H1 (cell line): Measurements from ENCODE around the gene CITED4. TPM values are rescaled to one million over a fixed set of nuclear protein-coding genes. Genes with fewer than 3 reads are reported as not detected.

Experiments
- CTCF ChIA-PET: fragments of 300-600 bp; sonication (Branson Sonifier 250); formaldehyde crosslinking; loops from one replicate; lab custom pipeline; 2021; ENCODE audit not compliant: partially characterized antibody; lab: Charles Lee
- POLR2A ChIA-PET: fragments of 300-600 bp; sonication (Branson Sonifier 250); formaldehyde crosslinking; loops from one replicate; lab custom pipeline; 2021; ENCODE audit warnings: inconsistent platforms; ENCODE audit not compliant: partially characterized antibody; lab: Charles Lee
- DNase-seq, 2 experiments: peaks; one replicate each; pipeline versions ENCODE4 v3.0.0 to v3.0.0-alpha.2; 2010 to 2022; ENCODE audit warnings: low spot score in 2 of 2, low read depth in 1 of 2, mixed read lengths in 1 of 2
- FAIRE-seq: peaks from 2 replicates; lab custom pipeline; 2011; peaks lifted over from hg19 to GRCh38; lab: Jason Lieb, UNC
- H2AFZ ChIP-seq: 2 replicates; pipeline ENCODE4 v1.8.1; 2012; ENCODE audit warnings: low read length, inconsistent platforms
- H2AK5ac ChIP-seq: 2 replicates; pipeline ENCODE4 v1.6.1; 2013; ENCODE audit warnings: low read depth, low read length
- H2BK120ac ChIP-seq: replicated peaks from 2 replicates; pipeline ENCODE3; 2013; ENCODE audit warnings: low read depth, low read length, inconsistent platforms
- H2BK12ac ChIP-seq: 2 replicates; pipeline ENCODE4 v1.6.1; 2013; ENCODE audit warnings: low read depth, low read length
- H2BK15ac ChIP-seq: 2 replicates; pipeline ENCODE4 v1.6.1; 2013; ENCODE audit warnings: low read length
- H2BK20ac ChIP-seq: 2 replicates; pipeline ENCODE4 v1.6.1; 2013; ENCODE audit warnings: low read length
- H2BK5ac ChIP-seq: 2 replicates; pipeline ENCODE4 v1.6.1; 2013; ENCODE audit warnings: low read depth, low read length
- H3K14ac ChIP-seq: 2 replicates; pipeline ENCODE4 v1.6.1; 2013; ENCODE audit warnings: inconsistent platforms; ENCODE audit not compliant: insufficient read length
- H3K18ac ChIP-seq: 2 replicates; pipeline ENCODE4 v1.6.1; 2013; ENCODE audit warnings: low read length; ENCODE audit errors: extremely low read depth
- H3K23ac ChIP-seq: 2 replicates; pipeline ENCODE4 v1.6.1; 2013; ENCODE audit warnings: inconsistent platforms; ENCODE audit not compliant: insufficient read length
- H3K23me2 ChIP-seq: 2 replicates; pipeline ENCODE4 v1.6.1; 2013; ENCODE audit warnings: low read depth, low read length
- H3K27ac ChIP-seq: 2 replicates; pipeline ENCODE4 v1.6.1; 2011; ENCODE audit warnings: low read depth, low read length, inconsistent platforms
- H3K27me3 ChIP-seq, 4 experiments: replicated peaks in 1 of 4; 1 replicate in 1 of 4; 2 replicates in 3 of 4; pipeline versions ENCODE4 v1.6.1 to v1.8.1; 2011 to 2013; ENCODE audit warnings: low read length in 3 of 4, mild to moderate bottlenecking in 3 of 4, inconsistent platforms in 2 of 4, mixed read lengths in 2 of 4, moderate library complexity in 1 of 4; ENCODE audit not compliant: control insufficient read depth in 3 of 4, insufficient read depth in 3 of 4; ENCODE audit errors: extremely low read depth in 1 of 4
- H3K36me3 ChIP-seq, 4 experiments: 2 replicates each; pipeline versions ENCODE4 v1.6.1 to v1.8.1; 2011 to 2013; ENCODE audit warnings: mild to moderate bottlenecking in 4 of 4, low read length in 3 of 4, moderate library complexity in 2 of 4, control low read depth in 1 of 4, inconsistent platforms in 1 of 4; ENCODE audit not compliant: insufficient read depth in 4 of 4, control insufficient read depth in 2 of 4
- H3K4ac ChIP-seq: replicated peaks from 2 replicates; pipeline ENCODE3; 2013; ENCODE audit warnings: low read length, low read depth, mixed read lengths, inconsistent platforms; ENCODE audit not compliant: insufficient read length
- H3K4me1 ChIP-seq, 4 experiments: replicated peaks in 1 of 4; 1 replicate in 1 of 4; 2 replicates in 3 of 4; pipeline versions ENCODE4 v1.6.1 to v1.8.1; 2011 to 2013; ENCODE audit warnings: low read length in 3 of 4, inconsistent platforms in 2 of 4, mixed read lengths in 1 of 4; ENCODE audit not compliant: insufficient read depth in 4 of 4, control insufficient read depth in 3 of 4
- H3K4me2 ChIP-seq, 2 experiments: 2 replicates each; pipeline versions ENCODE4 v1.6.1 to v1.8.1; 2011 to 2013; ENCODE audit warnings: low read depth in 2 of 2, low read length in 2 of 2, control low read depth in 1 of 2, inconsistent platforms in 1 of 2, mild to moderate bottlenecking in 1 of 2; ENCODE audit not compliant: insufficient read depth in 1 of 2
- H3K4me3 ChIP-seq, 4 experiments: fragments of 200-600, 300-600 bp in 1 of 4; sonication (generic), shearing (Covaris generic), sonication (Bioruptor Twin) in 1 of 4; 2 replicates each; pipeline versions ENCODE4 v1.5.1 to v1.8.1; 2011 to 2016; ENCODE audit warnings: low read length in 4 of 4, low read depth in 3 of 4, control low read depth in 2 of 4, inconsistent platforms in 2 of 4, mild to moderate bottlenecking in 2 of 4, mixed read lengths in 1 of 4, moderate library complexity in 1 of 4; ENCODE audit not compliant: insufficient read depth in 2 of 4; ENCODE audit errors: extremely low read depth in 1 of 4
- H3K56ac ChIP-seq: replicated peaks from 2 replicates; pipeline ENCODE3; 2013; ENCODE audit warnings: low read depth, mild to moderate bottlenecking, mixed read lengths, low read length, inconsistent platforms; ENCODE audit not compliant: insufficient read length
- H3K79me1 ChIP-seq: 2 replicates; pipeline ENCODE4 v1.6.1; 2013; ENCODE audit warnings: low read depth, low read length, control low read depth
- H3K79me2 ChIP-seq, 2 experiments: 2 replicates each; pipeline versions ENCODE4 v1.6.1 to v1.8.1; 2012 to 2013; ENCODE audit warnings: low read length in 2 of 2, mild to moderate bottlenecking in 2 of 2, inconsistent platforms in 1 of 2; ENCODE audit not compliant: insufficient read depth in 2 of 2, control insufficient read depth in 1 of 2
- H3K9ac ChIP-seq, 4 experiments: replicated peaks in 1 of 4; 1 replicate in 1 of 4; 2 replicates in 3 of 4; pipeline versions ENCODE4 v1.6.1 to v1.8.1; 2011 to 2013; ENCODE audit warnings: low read depth in 3 of 4, low read length in 3 of 4, control low read depth in 2 of 4, mild to moderate bottlenecking in 2 of 4, moderate library complexity in 2 of 4, inconsistent platforms in 1 of 4; ENCODE audit errors: extremely low read depth in 1 of 4
- H3K9me3 ChIP-seq, 2 experiments: 2 replicates each; pipeline versions ENCODE4 v1.6.1 to v1.8.1; 2012 to 2013; ENCODE audit warnings: mild to moderate bottlenecking in 2 of 2, moderate library complexity in 2 of 2, control low read depth in 1 of 2, inconsistent platforms in 1 of 2, low read depth in 1 of 2, low read length in 1 of 2, mixed read lengths in 1 of 2; ENCODE audit not compliant: insufficient read depth in 2 of 2
- H4K20me1 ChIP-seq, 2 experiments: replicated peaks in 1 of 2; 2 replicates each; pipeline versions ENCODE3 to v1.8.1; 2011 to 2013; ENCODE audit warnings: inconsistent platforms in 2 of 2, low read length in 2 of 2, mild to moderate bottlenecking in 1 of 2; ENCODE audit not compliant: insufficient read depth in 2 of 2, control insufficient read depth in 1 of 2
- H4K5ac ChIP-seq: 2 replicates; pipeline ENCODE4 v1.6.1; 2013; ENCODE audit warnings: low read length, low read depth, mixed read lengths, inconsistent platforms; ENCODE audit not compliant: insufficient read length
- H4K8ac ChIP-seq: 2 replicates; pipeline ENCODE4 v1.8.0; 2013; ENCODE audit warnings: mild to moderate bottlenecking, moderate library complexity, low read length, inconsistent platforms; ENCODE audit not compliant: insufficient read depth; ENCODE audit errors: extremely low read depth
- H4K91ac ChIP-seq: replicated peaks from 2 replicates; pipeline ENCODE3; 2013; ENCODE audit warnings: low read length, mixed read lengths, inconsistent platforms; ENCODE audit not compliant: insufficient read length
- CTBP2 ChIP-seq: IDR thresholded peaks from 2 replicates; pipeline ENCODE4 v1.7.0; 2011; ENCODE audit warnings: borderline replicate concordance, mild to moderate bottlenecking, moderate library complexity, mixed read lengths, low read length; ENCODE audit not compliant: insufficient read depth, insufficient read length
- EZH2 ChIP-seq: fragments of 200-600 bp; sonication (generic); IDR thresholded peaks from 2 replicates; pipeline ENCODE4 v1.7.1; 2012; ENCODE audit warnings: low read depth, mild to moderate bottlenecking, moderate library complexity, low read length, inconsistent platforms; ENCODE audit not compliant: severe bottlenecking
- GABPA ChIP-seq: IDR thresholded peaks from 2 replicates; pipeline ENCODE4 v1.6.1; 2011; ENCODE audit warnings: mild to moderate bottlenecking, low read length, moderate library complexity, borderline replicate concordance; ENCODE audit not compliant: insufficient read depth
- HDAC2 ChIP-seq, 2 experiments: fragments of 300-600 bp in 1 of 2; sonication (generic) in 1 of 2; IDR thresholded peaks; 2 replicates each; pipeline ENCODE4 v1.6.1; 2011 to 2012; ENCODE audit warnings: low read depth in 2 of 2, low read length in 2 of 2, mild to moderate bottlenecking in 2 of 2, moderate library complexity in 2 of 2, borderline replicate concordance in 1 of 2, inconsistent platforms in 1 of 2
- KDM4A ChIP-seq: IDR thresholded peaks from one replicate; pipeline ENCODE4 v1.7.1; 2012; ENCODE audit warnings: low read depth, mild to moderate bottlenecking, moderate library complexity, low read length, inconsistent platforms; ENCODE audit not compliant: severe bottlenecking
- POLR2A ChIP-seq, 2 experiments: IDR thresholded peaks; 1 replicate in 1 of 2; 2 replicates in 1 of 2; pipeline ENCODE4 v1.6.1; 2011; ENCODE audit warnings: low read depth in 2 of 2, low read length in 2 of 2, mild to moderate bottlenecking in 2 of 2; ENCODE audit errors: control extremely low read depth in 1 of 2
- POLR2AphosphoS5 ChIP-seq: IDR thresholded peaks from 2 replicates; pipeline ENCODE4 v1.6.1; 2011; ENCODE audit warnings: low read depth, low read length
- SIN3A ChIP-seq, 2 experiments: IDR thresholded peaks in 1 of 2; conservative IDR thresholded peaks in 1 of 2; 2 replicates each; pipeline ENCODE4 v1.6.1; 2011 to 2012; ENCODE audit warnings: low read length in 2 of 2, improper control_type of control experiment in 1 of 2, low read depth in 1 of 2, mild to moderate bottlenecking in 1 of 2
- WGBS, 2 experiments: shearing (Covaris generic) in 1 of 2; methylation state at CpG; one replicate each; pipeline versions ENCODE4 v1.1.6 to v1.1.7; 2013 to 2015; ENCODE audit warnings: low lambda C conversion rate in 2 of 2, mixed read lengths in 2 of 2, inconsistent platforms in 1 of 2, low coverage in 1 of 2, missing lambda C conversion rate in 1 of 2; ENCODE audit not compliant: insufficient replicate concordance in 2 of 2, insufficient coverage in 1 of 2, insufficient read length in 1 of 2; ENCODE audit errors: extremely low coverage in 1 of 2, missing lambda C conversion rate in 1 of 2; 5-methylcytosine and 5-hydroxymethylcytosine counted together
- polyA plus RNA-seq, 7 experiments: library from polyadenylated mRNA; depleted of rRNA in 3 of 7; stranded (reverse) in 5 of 7; unstranded in 2 of 7; fragments of >200 nt in 5 of 7; fragments of 200-250 nt in 2 of 7; gene quantifications; 1 replicate in 5 of 7; 2 replicates in 1 of 7; 4 replicates in 1 of 7; pipeline versions ENCODE4 v1.2.1 to v1.2.3, GENCODE V29; 2011 to 2013; ENCODE audit warnings: missing spikeins in 2 of 7, mixed read lengths in 2 of 7
- total RNA-seq: library from RNA; stranded (reverse); fragmentation: NEBNext Ultra II Directional; extraction: Animal tissue kit (Norgen Biotek cat#: 25700); gene quantifications from 2 replicates; pipeline ENCODE4 v1.2.1, GENCODE V29; 2021
- TF ChIP-seq, protein P1 (sequence below): IDR thresholded peaks from 2 replicates; pipeline ENCODE4 v1.6.1; 2011; ENCODE audit warnings: low read length, improper control_type of control experiment

The CITED4 gene
- total and polyA plus RNA-seq, 2 of the 8 experiments (the other 6 are each of a cell fraction or from before 2014, with no cell fraction given): 5.4 to 16.3 TPM

DNA sequence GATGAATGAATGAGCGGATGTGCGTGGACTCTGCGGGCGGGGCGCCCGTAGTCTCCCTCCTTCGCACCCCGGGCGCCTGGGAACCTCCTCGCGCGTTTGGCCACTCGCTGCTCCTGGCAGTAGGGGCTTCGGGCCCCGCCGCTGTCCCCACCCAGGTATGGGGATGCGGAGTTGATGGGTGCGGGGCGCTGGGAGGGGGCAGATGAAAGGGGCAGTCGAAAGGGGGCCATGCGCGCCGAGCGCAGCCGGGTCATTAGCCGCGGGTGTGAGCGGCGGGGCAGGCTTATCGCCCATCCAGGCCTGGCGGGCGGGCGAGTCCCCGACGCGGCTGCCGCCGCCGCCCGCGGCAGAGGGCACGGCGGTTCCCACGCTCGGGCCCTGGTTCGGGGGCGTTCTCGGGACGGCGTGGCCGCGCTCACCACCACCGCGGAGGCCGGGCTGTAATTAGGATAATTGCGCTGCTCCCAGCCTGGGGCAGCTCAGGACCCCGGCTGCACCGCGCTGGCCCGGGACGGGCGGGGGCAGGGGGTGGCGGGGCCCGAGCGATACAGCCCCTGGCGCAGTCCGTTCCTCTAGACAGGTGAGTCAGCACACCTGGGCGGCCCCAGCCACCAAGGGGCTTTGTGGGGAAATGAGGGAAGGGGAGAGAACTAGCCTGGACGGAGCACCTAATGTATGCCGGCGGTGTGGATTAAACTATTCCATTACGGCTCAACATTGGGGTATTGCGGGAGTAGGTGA is 22.1 kb upstream of the CITED4 start:
- WGBS, 2 experiments: 34% methylated on average over 52 of the region's 73 CpGs; no CpG with 5 or more reads in 1 of the 2 experiments
- ChIA-PET CTCF (interaction anchor here (0.8 to 2.8 kb wide), 2 partner anchors 32 to 68 kb away, joined by 4 to 14 read pairs; no protein-coding TSS in a partner anchor), POLR2A (interaction anchor here (1.4 kb wide), 1 partner anchor 22 kb away, joined by 4 read pairs; the partner anchor contains the start of gene CITED4)
- H2BK20ac ChIP-seq: no peak overlapping the region
- H3K4me1 ChIP-seq: peaks cover 0 to 5% (median 2%) of the 10 kb centered on the region in 4 experiments; a peak in 3 of 7 replicates
- H2AK5ac ChIP-seq: no peak overlapping the region
- H2BK5ac ChIP-seq: no peak overlapping the region
- no peak overlapping the region for H3K27ac ChIP-seq
- H3K4me3 ChIP-seq: peak overlapping the region in 3 of 4 experiments; percentile 10 to 54 (median 17); a peak in 5 of 8 replicates
- no peaks in the 10 kb centered on the region for H3K79me1 ChIP-seq
- H2BK120ac ChIP-seq: no peak overlapping the region
- H2BK12ac ChIP-seq: 0 out of 2 replicates have a peak overlapping the region, but pooled peaks have one; percentile 9
- H4K20me1 ChIP-seq: no peaks in the 10 kb centered on the region
- H2BK15ac ChIP-seq: no peak overlapping the region
- DNase-seq: peak in 1 of 2 experiments; percentile 52
- no peak for FAIRE-seq
- peaks cover 6% of the 10 kb centered on the region; the same call in 1 of the 2 replicates for H3K23me2 ChIP-seq
- H3K56ac ChIP-seq: no peak overlapping the region
- H3K23ac ChIP-seq: no peak overlapping the region
- peaks cover 0 to 16% (median 5%) of the 10 kb centered on the region in 4 experiments; a peak in 5 of 7 replicates for H3K27me3 ChIP-seq
- H3K14ac ChIP-seq: no peak overlapping the region
- no peak overlapping the region; the same call in 1 of the 2 replicates for H2AFZ ChIP-seq
- H3K18ac ChIP-seq: no peak overlapping the region
- H4K91ac ChIP-seq: no peak overlapping the region
- H3K36me3 ChIP-seq: no peaks in the 10 kb centered on the region
- peak overlapping the region; percentile 26 to 66 for H3K4me2 ChIP-seq
- H3K9ac ChIP-seq: no peak overlapping the region
- peak overlapping the region; percentile 58; the same call in 1 of the 2 replicates for H4K8ac ChIP-seq
- H3K79me2 ChIP-seq: no peaks in the 10 kb centered on the region
- H3K4ac ChIP-seq: no peak overlapping the region
- H4K5ac ChIP-seq: no peak overlapping the region
- H3K9me3 ChIP-seq: no peaks in the 10 kb centered on the region
- TF ChIP-seq, protein P1, sequence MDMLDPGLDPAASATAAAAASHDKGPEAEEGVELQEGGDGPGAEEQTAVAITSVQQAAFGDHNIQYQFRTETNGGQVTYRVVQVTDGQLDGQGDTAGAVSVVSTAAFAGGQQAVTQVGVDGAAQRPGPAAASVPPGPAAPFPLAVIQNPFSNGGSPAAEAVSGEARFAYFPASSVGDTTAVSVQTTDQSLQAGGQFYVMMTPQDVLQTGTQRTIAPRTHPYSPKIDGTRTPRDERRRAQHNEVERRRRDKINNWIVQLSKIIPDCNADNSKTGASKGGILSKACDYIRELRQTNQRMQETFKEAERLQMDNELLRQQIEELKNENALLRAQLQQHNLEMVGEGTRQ: no peak
- TF ChIP-seq GABPA (no peak), POLR2AphosphoS5 (no peak), EZH2 (peak; percentile 38), SIN3A (conservative IDR thresholded peaks at IDR 0.05 in 1 of 2, IDR thresholded peaks at IDR 0.05 in 1 of 2; ENCODE audit: low read depth in 1 of 2, low read length in 2 of 2) (no peak), HDAC2 (IDR thresholded peaks at IDR 0.05; ENCODE audit: borderline replicate concordance in 1 of 2, low read depth in 2 of 2, low read length in 2 of 2) (no peak), POLR2A (IDR thresholded peaks at IDR 0.05; ENCODE audit: control extremely low read depth in 1 of 2, low read depth in 2 of 2, low read length in 2 of 2) (no peak), CTBP2 (no peak), KDM4A (peak; percentile 58)
